ENCODE data around the gene CALHM4.
A peak's percentile ranks its signal among the peaks of the same experiment; 100 is the strongest.

The CALHM4 gene

DNA sequence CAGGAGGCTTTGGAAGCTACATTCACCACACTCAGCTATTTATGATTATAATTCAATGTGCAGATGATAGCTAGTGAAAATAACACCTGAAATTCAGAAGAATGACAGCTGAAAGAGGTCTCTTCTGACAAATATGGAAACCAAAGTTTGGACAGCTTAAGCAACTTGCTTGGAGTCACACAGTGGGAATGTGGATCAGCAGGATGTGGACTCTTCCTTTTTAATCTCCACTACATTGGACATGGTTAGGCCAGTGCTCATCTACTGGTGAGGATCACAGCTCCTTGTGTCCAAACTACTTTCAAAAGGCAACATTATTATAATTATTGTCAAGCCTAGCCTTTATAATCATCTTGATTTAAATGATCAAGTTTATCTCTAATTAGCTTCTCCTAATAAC, 18.4 kb upstream of the CALHM4 start:
- H3K4me3 ChIP-seq (ENCODE audit: control insufficient read depth, low read depth, low read length) = no peak overlapping the region
- TF ChIP-seq, protein P1, sequence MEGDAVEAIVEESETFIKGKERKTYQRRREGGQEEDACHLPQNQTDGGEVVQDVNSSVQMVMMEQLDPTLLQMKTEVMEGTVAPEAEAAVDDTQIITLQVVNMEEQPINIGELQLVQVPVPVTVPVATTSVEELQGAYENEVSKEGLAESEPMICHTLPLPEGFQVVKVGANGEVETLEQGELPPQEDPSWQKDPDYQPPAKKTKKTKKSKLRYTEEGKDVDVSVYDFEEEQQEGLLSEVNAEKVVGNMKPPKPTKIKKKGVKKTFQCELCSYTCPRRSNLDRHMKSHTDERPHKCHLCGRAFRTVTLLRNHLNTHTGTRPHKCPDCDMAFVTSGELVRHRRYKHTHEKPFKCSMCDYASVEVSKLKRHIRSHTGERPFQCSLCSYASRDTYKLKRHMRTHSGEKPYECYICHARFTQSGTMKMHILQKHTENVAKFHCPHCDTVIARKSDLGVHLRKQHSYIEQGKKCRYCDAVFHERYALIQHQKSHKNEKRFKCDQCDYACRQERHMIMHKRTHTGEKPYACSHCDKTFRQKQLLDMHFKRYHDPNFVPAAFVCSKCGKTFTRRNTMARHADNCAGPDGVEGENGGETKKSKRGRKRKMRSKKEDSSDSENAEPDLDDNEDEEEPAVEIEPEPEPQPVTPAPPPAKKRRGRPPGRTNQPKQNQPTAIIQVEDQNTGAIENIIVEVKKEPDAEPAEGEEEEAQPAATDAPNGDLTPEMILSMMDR (IDR thresholded peaks at IDR 0.05; ENCODE audit: control insufficient read depth, insufficient read depth, low read depth, low read length, missing control alignments) = no peak
- no peak for DNase-seq (ENCODE audit: low read depth)

DNA sequence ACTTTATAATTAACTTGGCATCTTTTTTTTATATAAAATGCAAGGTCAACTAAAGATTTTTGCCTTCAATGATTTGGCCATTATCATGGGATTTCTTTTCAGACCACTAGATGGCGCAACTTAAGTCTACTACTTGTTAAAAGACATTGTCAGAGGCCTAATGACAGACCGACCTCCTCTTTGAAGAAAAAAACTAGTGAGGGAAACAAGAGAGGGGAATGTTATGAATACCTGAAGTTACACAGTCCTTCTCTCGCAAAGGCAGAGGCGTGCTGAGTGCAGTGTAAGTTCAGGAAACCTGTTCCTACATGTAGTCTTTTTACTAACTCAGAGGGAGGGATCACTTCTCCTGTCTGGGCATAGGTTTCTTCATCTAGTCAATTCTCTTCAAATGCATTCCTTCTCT, 17.3 kb upstream of the CALHM4 start:
- H3K4me3 ChIP-seq (ENCODE audit: control insufficient read depth, low read depth, low read length) = no peak overlapping the region
- TF ChIP-seq, protein P1 (IDR thresholded peaks at IDR 0.05; ENCODE audit: control insufficient read depth, insufficient read depth, low read depth, low read length, missing control alignments) = peak; percentile 58
- DNase-seq (ENCODE audit: low read depth) = peak; percentile 33

DNA sequence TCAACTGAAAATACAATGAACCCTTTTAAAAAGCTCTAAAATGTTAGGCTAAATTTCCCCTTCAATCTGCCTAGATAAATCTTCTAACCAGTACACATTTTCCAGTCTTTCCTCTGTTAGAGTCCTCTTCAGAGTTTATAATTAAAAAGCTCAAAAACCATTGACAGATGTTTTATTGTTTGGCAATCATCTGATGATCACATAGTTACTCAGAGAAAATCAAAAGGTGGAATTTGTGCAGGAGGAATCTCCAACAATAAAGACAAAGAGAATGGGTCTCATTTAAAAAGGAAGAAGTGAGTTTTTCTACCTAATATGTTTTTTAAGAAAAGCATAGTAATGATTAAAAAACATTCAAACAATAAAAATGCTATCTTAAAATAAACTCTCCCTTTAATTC, 11.1 kb upstream of the CALHM4 start:
- TF ChIP-seq, protein P1 (IDR thresholded peaks at IDR 0.05; ENCODE audit: control insufficient read depth, insufficient read depth, low read depth, low read length, missing control alignments) = no peak

DNA sequence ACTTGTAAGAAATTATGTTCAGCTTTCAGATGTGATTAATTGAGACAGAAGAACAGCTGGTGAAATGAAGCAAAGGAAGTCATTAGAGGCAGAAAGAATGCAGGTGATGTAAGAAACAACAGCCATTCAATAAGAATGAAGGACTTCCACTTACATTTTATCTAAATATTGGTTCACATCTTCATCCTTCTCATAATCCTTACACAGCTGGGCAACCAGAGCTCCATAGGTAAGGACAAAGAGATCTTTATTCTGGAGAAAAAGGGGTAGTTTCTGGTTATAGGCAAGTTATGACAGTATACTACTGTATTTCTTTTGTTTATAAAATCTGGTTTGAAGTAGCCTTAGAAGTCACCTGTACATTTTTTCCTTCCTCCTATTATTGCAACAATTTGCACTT, 10.4 kb upstream of the CALHM4 start:
- DNase-seq (ENCODE audit: low read depth) = no peak
- TF ChIP-seq, protein P1 (IDR thresholded peaks at IDR 0.05; ENCODE audit: control insufficient read depth, insufficient read depth, low read depth, low read length, missing control alignments) = no peak
- no peak overlapping the region for H3K4me3 ChIP-seq (ENCODE audit: control insufficient read depth, low read depth, low read length)

More for the DNA sequence above, 11.1 kb upstream of the CALHM4 start:
- no peak overlapping the region for H3K4me3 ChIP-seq (ENCODE audit: control insufficient read depth, low read depth, low read length)
- no peak for DNase-seq (ENCODE audit: low read depth)

DNA sequence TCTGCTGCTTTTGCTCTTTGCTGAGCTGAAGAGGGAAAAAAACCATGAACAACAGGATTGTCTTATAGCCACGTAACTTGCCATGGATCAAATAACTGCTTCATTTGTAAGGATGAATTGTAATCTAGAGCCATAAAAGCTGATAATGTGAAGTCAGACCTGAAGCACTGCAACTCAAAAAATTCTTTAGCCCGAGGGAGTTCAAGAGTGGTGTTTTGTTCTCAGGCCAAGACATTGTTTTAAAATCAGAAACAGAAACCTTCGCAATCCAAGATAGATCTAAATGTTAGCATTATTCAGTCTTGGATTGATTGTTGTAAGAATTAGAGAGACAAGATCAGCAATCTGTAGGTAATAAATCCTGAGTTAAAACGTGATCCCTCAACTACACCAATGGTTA, 7.9 kb upstream of the CALHM4 start, which contains the start of gene TRAPPC3L:
Gene TRAPPC3L, minus strand, starts transcription at position 34 of the 400 bp plus-strand sequence. CDS start 170 bp downstream, outside the sequence.
- TF ChIP-seq, protein P1 (IDR thresholded peaks at IDR 0.05; ENCODE audit: control insufficient read depth, insufficient read depth, low read depth, low read length, missing control alignments) = no peak
- no peak for DNase-seq (ENCODE audit: low read depth)

DNA sequence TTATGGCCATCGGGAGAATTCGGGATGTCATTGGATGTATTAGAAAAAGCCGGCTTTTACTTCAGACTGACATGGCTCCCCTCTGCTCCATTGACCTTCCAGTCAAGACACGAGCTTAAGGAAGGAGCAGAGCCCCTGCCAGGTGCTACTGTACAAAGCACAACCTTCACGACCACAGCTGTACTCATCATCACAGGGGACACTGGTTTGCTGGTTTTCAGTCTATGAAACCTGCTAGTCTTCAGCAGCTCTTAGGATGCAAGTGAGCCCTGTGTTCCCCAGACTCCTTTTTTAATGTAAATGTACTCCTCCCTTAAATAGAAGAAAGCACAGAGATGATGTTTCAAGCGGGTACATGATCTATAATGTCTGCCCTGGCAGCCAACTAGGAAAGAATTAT, 6.2 kb upstream of the CALHM4 start:
- no peak overlapping the region for H3K4me3 ChIP-seq (ENCODE audit: control insufficient read depth, low read depth, low read length)
- no peak for DNase-seq (ENCODE audit: low read depth)
- TF ChIP-seq, protein P1 (IDR thresholded peaks at IDR 0.05; ENCODE audit: control insufficient read depth, insufficient read depth, low read depth, low read length, missing control alignments) = no peak

More for the DNA sequence above, 7.9 kb upstream of the CALHM4 start, which contains the start of gene TRAPPC3L:
- H3K4me3 ChIP-seq (ENCODE audit: control insufficient read depth, low read depth, low read length) = no peak within 1 kb of the TSS

DNA sequence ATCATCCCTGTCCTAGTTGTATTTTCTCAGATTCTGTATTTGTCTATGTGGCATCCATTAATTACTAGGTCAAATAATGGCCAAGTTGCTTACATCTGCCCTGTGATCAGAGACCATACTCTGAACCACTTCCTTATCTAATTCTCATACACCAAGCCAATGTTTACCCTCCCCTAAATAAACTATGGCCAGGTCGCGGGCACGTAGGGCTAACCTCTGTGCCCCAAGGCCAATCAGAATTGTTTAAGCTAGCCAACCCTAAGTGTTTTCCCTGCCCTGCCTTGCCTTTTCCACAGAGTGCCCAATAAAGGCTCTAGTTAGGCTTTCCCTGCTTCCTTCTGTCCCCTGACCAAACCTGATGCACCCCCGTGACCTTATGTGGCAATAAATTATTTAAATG, 2.8 kb upstream of the CALHM4 start:
- TF ChIP-seq, protein P1 (IDR thresholded peaks at IDR 0.05; ENCODE audit: control insufficient read depth, insufficient read depth, low read depth, low read length, missing control alignments) = no peak

More for the DNA sequence above, 2.8 kb upstream of the CALHM4 start:
- H3K4me3 ChIP-seq (ENCODE audit: control insufficient read depth, low read depth, low read length) = no peak overlapping the region
- DNase-seq (ENCODE audit: low read depth) = no peak

Data from AG09309 (cell line).